ENCODE measurements around the gene CCDC34.

Gene CCDC34, protein sequence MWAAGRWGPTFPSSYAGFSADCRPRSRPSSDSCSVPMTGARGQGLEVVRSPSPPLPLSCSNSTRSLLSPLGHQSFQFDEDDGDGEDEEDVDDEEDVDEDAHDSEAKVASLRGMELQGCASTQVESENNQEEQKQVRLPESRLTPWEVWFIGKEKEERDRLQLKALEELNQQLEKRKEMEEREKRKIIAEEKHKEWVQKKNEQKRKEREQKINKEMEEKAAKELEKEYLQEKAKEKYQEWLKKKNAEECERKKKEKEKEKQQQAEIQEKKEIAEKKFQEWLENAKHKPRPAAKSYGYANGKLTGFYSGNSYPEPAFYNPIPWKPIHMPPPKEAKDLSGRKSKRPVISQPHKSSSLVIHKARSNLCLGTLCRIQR

DNA sequence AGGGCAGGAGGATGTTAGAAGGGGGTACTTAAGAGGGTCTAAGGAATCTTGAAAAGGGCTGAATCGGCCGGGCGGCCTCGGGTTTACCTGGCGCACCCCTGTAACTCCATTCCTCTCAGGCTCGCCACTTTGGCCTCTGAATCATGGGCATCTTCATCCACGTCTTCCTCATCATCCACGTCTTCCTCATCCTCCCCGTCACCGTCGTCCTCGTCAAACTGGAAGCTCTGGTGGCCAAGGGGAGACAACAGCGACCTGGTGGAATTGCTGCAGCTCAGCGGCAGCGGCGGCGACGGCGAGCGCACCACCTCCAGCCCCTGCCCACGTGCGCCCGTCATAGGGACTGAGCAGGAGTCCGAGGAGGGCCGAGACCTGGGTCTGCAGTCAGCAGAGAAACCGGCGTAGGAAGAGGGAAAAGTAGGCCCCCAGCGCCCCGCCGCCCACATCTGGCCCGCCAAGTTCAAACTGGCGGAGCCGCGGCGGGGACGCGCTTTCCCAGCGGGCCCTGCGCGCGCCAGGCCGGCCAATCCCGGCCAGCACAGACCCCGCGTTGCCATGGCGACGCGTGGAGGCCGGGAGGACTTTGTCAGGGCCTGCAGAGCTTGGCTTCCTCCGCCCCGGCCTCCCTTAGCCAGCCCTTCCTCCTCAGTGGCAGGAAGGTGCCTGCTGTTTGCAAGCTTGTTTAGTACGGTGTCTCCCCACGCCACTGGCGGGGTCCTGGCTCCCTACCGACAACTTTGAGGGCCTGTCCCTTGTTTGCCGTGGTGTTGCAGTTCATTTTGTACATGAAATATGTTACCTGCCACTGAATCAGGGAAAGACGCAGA is at the start of gene CCDC34:
Gene CCDC34, minus strand, starts transcription at position 467 of the 827 bp plus-strand sequence. Its CDS starts 21 bp downstream, at position 446.
- no peaks in the 10 kb centered on the region for H3K27me3 ChIP-seq
- peaks cover 4 to 5% (median 5%) of the 10 kb centered on the region in 3 donors for H3K36me3 ChIP-seq
- intact Hi-C loops (cut with DNase I; ENCODE audit: low total_unique reads), result loop anchor here (10.0 kb wide), 1 partner anchor 112 kb away; the partner anchor contains the start of gene LGR4
- H3K9me3 ChIP-seq, result no peaks in the 10 kb centered on the region
- TF ChIP-seq, protein P1, sequence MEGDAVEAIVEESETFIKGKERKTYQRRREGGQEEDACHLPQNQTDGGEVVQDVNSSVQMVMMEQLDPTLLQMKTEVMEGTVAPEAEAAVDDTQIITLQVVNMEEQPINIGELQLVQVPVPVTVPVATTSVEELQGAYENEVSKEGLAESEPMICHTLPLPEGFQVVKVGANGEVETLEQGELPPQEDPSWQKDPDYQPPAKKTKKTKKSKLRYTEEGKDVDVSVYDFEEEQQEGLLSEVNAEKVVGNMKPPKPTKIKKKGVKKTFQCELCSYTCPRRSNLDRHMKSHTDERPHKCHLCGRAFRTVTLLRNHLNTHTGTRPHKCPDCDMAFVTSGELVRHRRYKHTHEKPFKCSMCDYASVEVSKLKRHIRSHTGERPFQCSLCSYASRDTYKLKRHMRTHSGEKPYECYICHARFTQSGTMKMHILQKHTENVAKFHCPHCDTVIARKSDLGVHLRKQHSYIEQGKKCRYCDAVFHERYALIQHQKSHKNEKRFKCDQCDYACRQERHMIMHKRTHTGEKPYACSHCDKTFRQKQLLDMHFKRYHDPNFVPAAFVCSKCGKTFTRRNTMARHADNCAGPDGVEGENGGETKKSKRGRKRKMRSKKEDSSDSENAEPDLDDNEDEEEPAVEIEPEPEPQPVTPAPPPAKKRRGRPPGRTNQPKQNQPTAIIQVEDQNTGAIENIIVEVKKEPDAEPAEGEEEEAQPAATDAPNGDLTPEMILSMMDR (IDR thresholded peaks at IDR 0.05), result no peak
- peak within 1 kb of the TSS; percentile 49 to 67 for H3K27ac ChIP-seq
- H3K4me1 ChIP-seq, result peaks cover 0 to 18% (median 10%) of the 10 kb centered on the region in 4 donors
- H3K4me3 ChIP-seq, result peak within 1 kb of the TSS; percentile 75 to 90
- peak; percentile 87 to 91 for DNase-seq

GRCh38 chr11:27412192-27412691 is 49.2 kb upstream of the CCDC34 start:
- H3K4me3 ChIP-seq, result no peak overlapping the region
- no peaks in the 10 kb centered on the region for H3K9me3 ChIP-seq
- H3K27ac ChIP-seq, result no peak overlapping the region
- H3K27me3 ChIP-seq, result no peaks in the 10 kb centered on the region
- intact Hi-C loops (cut with DNase I; ENCODE audit: low total_unique reads), result no loop called here
- TF ChIP-seq, protein P1 (IDR thresholded peaks at IDR 0.05), result no peak
- peaks cover 0 to 19% (median 6%) of the 10 kb centered on the region in 4 donors for H3K4me1 ChIP-seq
- DNase-seq, result no peak
- peaks cover 0 to 4% (median 0%) of the 10 kb centered on the region in 3 donors for H3K36me3 ChIP-seq

- H3K27ac ChIP-seq, result no peak overlapping the region
- peaks cover 0 to 28% (median 10%) of the 10 kb centered on the region in 4 donors for H3K4me1 ChIP-seq
- no peaks in the 10 kb centered on the region for H3K27me3 ChIP-seq
- H3K36me3 ChIP-seq, result peaks cover 0 to 4% (median 0%) of the 10 kb centered on the region in 3 donors
- intact Hi-C loops (cut with DNase I; ENCODE audit: low total_unique reads), result no loop called here
- H3K4me3 ChIP-seq, result no peak overlapping the region
- H3K9me3 ChIP-seq, result no peaks in the 10 kb centered on the region
- DNase-seq, result no peak
- TF ChIP-seq, protein P1 (IDR thresholded peaks at IDR 0.05), result no peak
These were observed 48.3 kb upstream of the CCDC34 start for GRCh38 chr11:27411328-27411727.

- no peak for DNase-seq
- H3K36me3 ChIP-seq, result peaks cover 0 to 4% (median 0%) of the 10 kb centered on the region in 3 donors
- intact Hi-C loops (cut with DNase I; ENCODE audit: low total_unique reads), result no loop called here
- no peak overlapping the region for H3K4me3 ChIP-seq
- no peaks in the 10 kb centered on the region for H3K9me3 ChIP-seq
- TF ChIP-seq, protein P1 (IDR thresholded peaks at IDR 0.05), result no peak
- no peak overlapping the region for H3K27ac ChIP-seq
- no peaks in the 10 kb centered on the region for H3K27me3 ChIP-seq
- H3K4me1 ChIP-seq, result peaks cover 0 to 39% (median 19%) of the 10 kb centered on the region in 4 donors
These were observed 47.3 kb upstream of the CCDC34 start for GRCh38 chr11:27410272-27410671.

DNA sequence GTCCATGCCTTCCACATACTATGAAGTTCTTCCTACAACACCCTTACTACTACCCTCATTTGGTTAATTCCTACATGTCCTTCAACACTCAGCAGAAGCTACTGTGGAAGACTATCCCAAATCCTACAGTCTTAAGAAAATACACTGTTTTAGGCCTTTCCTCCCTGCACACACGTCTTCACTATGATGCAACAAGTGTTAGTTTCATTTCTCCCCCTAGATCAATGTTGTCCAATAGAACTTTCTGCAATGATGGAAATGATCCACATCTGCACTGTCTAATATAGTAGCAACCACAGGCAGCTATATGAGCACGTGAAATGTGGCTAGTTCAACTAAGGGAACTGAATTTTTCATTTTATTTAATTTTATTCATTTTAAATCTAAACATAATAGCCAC is 46.7 kb upstream of the CCDC34 start:
- no peaks in the 10 kb centered on the region for H3K9me3 ChIP-seq
- DNase-seq, result no peak
- no peaks in the 10 kb centered on the region for H3K27me3 ChIP-seq
- peaks cover 0 to 44% (median 22%) of the 10 kb centered on the region in 4 donors for H3K4me1 ChIP-seq
- no peak overlapping the region for H3K4me3 ChIP-seq
- intact Hi-C loops (cut with DNase I; ENCODE audit: low total_unique reads), result loop anchor here (10.0 kb wide), 1 partner anchor 65 kb away; the partner anchor contains the start of gene LGR4
- no peak overlapping the region for H3K27ac ChIP-seq
- TF ChIP-seq, protein P1 (IDR thresholded peaks at IDR 0.05), result no peak
- peaks cover 0 to 4% (median 0%) of the 10 kb centered on the region in 3 donors for H3K36me3 ChIP-seq

Measured in tibial artery (tissue), 4 donors.